ENCODE results near the gene NEDD8.

DNA sequence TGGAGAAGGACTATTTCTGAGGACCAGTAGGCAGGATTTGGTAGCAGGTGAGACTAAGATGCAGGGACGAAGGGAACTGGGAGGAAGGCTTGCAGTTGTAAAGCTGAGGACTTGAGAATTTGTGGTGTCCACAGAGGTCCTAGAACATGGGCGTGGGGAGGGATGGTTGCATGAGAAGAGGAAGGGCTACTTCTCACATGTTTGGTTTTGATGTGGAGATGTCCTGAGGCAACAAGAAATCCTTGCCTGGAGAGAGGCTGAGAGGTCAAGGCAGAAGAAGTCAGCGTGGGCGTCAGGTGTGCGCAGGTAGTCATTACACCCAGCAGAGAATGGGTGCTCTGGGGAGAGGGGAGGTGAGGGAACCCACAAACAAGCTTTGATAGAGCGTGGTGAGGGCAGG lies 44.9 kb upstream of the NEDD8 start:
- TF ChIP-seq, protein P1, sequence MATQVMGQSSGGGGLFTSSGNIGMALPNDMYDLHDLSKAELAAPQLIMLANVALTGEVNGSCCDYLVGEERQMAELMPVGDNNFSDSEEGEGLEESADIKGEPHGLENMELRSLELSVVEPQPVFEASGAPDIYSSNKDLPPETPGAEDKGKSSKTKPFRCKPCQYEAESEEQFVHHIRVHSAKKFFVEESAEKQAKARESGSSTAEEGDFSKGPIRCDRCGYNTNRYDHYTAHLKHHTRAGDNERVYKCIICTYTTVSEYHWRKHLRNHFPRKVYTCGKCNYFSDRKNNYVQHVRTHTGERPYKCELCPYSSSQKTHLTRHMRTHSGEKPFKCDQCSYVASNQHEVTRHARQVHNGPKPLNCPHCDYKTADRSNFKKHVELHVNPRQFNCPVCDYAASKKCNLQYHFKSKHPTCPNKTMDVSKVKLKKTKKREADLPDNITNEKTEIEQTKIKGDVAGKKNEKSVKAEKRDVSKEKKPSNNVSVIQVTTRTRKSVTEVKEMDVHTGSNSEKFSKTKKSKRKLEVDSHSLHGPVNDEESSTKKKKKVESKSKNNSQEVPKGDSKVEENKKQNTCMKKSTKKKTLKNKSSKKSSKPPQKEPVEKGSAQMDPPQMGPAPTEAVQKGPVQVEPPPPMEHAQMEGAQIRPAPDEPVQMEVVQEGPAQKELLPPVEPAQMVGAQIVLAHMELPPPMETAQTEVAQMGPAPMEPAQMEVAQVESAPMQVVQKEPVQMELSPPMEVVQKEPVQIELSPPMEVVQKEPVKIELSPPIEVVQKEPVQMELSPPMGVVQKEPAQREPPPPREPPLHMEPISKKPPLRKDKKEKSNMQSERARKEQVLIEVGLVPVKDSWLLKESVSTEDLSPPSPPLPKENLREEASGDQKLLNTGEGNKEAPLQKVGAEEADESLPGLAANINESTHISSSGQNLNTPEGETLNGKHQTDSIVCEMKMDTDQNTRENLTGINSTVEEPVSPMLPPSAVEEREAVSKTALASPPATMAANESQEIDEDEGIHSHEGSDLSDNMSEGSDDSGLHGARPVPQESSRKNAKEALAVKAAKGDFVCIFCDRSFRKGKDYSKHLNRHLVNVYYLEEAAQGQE (IDR thresholded peaks at IDR 0.05; ENCODE audit: insufficient read depth in 1 of 2, low read depth in 2 of 2, low read length in 2 of 2) = no peak
- TF ChIP-seq FOXP2 (optimal IDR thresholded peaks at IDR 0.05; ENCODE audit: borderline replicate concordance, extremely low read depth, extremely low read length, insufficient read depth) = no peak
- no peak for TF ChIP-seq POLR2AphosphoS5 (IDR thresholded peaks at IDR 0.05; ENCODE audit: low read depth, low read length)

All from PFSK-1 (cell line).